HFF-Myc (cell line): ENCODE data around the gene PPL.

Experiments
- DNase-seq: peaks from one replicate; pipeline ENCODE4 v3.0.0-alpha.2; 2011; ENCODE audit warnings: low read depth; ENCODE audit errors: extremely low read depth
- H3K4me3 ChIP-seq: replicated peaks from 2 replicates; pipeline ENCODE4 v1.5.1; 2011; ENCODE audit warnings: low read depth, mild to moderate bottlenecking, control low read depth, low read length
- TF ChIP-seq, protein P1 (sequence below): IDR thresholded peaks from 2 replicates; pipeline ENCODE4 v1.5.1; 2012; ENCODE audit warnings: mild to moderate bottlenecking, low read depth, low read length, control low read depth; ENCODE audit errors: missing control alignments

Gene PPL

DNA sequence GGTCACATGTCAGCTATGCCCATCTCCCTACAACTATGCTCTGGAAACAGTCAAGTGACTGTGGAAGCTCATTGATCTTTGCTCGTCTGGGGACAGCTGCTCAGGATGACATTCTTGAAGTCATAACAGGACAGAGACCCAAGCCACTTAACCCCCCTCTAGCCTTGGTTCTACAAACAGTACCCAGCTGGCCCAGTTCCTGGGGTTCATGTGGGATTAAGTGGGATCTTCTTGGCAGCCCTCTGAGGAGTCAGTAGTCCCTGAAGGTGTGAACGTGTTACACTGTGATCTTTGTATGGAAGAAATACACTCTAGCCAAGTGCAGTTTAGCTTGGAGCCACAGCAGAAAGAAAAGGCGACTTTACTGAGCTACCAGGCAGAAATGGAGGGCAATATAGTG, 63.9 kb downstream of the PPL start:
- no peak for DNase-seq
- H3K4me3 ChIP-seq: no peak overlapping the region
- TF ChIP-seq, protein P1, sequence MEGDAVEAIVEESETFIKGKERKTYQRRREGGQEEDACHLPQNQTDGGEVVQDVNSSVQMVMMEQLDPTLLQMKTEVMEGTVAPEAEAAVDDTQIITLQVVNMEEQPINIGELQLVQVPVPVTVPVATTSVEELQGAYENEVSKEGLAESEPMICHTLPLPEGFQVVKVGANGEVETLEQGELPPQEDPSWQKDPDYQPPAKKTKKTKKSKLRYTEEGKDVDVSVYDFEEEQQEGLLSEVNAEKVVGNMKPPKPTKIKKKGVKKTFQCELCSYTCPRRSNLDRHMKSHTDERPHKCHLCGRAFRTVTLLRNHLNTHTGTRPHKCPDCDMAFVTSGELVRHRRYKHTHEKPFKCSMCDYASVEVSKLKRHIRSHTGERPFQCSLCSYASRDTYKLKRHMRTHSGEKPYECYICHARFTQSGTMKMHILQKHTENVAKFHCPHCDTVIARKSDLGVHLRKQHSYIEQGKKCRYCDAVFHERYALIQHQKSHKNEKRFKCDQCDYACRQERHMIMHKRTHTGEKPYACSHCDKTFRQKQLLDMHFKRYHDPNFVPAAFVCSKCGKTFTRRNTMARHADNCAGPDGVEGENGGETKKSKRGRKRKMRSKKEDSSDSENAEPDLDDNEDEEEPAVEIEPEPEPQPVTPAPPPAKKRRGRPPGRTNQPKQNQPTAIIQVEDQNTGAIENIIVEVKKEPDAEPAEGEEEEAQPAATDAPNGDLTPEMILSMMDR: no peak

DNA sequence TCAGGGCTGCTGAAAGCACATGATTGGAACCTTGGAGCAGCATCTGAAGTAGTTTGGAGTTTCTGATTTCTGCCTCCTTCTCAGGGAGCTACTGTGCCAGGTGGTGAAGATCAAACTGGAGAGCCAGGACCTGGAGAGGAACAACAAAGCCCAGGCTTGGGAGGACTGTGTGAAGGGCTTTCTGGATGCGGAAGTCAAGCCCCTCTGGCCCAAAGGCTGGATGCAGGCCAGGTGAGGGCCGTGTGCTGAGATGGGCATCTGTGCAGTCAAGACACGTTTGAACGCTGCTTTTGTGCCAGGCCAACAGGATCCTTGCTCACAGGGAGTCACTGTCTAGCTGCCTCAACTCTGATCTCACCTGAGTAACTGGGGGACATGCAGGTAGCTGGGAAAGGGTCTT, 65.9 kb downstream of the PPL start:
- TF ChIP-seq, protein P1: no peak
- no peak overlapping the region for H3K4me3 ChIP-seq
- no peak for DNase-seq

DNA sequence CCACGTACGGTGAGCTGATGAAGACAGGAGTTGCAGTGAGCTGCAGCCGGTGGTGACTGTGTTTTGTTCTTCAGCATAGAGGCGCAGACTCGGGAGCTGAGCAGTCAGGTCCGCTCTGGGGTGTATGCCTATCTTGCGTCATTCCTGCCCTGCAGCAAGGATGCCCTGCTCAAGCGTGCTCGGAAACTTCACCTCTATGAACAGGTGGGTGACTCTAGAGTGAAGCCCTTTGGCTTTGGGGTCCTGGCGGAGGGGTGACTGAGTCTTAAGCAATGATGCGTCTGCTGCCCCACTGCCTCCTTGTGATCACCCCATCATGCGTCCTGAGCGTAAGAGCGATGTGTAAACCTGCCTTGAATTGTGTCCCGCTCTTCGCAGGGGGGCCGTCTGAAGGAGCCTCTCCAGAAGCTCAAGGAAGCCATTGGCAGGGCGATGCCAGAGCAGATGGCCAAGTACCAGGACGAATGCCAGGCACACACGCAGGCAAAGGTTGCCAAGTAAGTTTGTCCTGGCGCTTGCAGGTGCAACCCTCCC, 66.7 kb downstream of the PPL start:
- TF ChIP-seq, protein P1: no peak
- DNase-seq: no peak
- H3K4me3 ChIP-seq: no peak overlapping the region

DNA sequence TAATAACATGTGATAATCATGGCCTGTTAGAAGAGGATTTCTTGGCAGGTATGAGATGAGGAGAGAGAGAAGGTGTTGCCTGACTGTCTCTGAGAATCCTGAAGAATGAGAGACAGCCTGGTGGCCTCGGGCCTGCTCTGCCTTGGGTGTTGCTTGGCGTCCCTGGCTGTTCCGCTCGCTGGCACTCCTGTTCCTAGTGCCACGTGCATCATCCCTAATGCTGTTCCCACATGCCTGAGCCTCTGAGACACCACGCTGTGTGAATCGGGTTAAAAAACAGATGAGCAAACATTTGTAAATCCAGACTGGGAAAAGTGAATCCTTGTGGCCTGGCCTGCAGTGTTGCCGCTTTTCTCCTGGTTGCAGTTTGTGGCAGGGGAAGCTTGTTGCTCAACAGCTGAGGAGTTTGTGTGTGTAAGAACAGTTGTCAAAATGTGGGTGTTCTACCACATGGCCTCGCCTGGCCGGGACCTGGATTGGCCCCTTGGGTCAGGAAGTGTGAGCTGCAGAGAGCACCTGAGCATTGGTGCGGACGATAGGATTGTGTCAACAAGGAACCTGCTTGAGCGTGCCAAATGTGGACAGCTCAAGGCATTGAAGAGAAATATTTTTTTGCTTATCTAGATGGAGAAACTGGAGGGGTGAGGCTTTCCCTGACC, 67.7 kb downstream of the PPL start:
- no peak for DNase-seq
- H3K4me3 ChIP-seq: no peak overlapping the region
- TF ChIP-seq, protein P1: no peak

DNA sequence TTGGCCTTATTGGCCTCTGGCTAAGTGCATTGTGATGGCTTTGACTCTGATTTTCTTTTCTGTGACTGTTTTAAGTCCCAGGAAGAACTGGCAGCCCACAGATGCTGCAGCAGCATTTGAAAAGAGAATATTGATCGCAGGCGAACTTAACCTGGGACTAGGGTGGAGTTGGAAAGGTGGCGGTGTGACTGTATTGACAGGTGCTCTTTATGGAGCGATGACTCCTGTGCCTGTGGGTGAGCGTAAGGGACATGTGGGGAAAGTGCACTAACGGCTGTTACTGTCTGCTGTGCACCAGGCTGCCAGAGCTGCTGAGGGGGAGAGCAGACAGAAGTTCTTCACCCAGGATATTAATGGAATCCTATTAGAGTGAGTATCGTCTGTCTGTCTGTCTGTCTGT, 68.4 kb downstream of the PPL start:
- no peak for DNase-seq
- TF ChIP-seq, protein P1: no peak
- H3K4me3 ChIP-seq: no peak overlapping the region

DNA sequence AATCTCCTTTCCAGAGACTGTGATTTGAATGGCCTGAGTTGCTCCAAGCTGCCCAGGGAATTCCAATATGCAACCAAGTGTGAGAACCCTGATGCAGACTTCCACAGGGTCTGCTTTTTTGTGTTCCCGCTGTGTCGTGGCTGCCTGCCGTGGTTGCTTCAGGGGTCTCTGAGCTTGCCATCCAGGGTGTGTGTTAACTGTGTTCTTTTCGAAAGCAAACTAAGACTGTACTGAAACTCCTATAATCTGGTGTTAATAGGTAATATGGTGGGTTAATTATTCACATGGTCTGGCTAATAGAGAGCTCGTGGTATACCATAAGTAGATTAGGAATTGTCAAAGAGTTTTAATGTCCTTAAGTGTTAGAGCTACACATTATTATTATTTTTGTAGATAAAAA, 68.9 kb downstream of the PPL start:
- TF ChIP-seq, protein P1: no peak

DNA sequence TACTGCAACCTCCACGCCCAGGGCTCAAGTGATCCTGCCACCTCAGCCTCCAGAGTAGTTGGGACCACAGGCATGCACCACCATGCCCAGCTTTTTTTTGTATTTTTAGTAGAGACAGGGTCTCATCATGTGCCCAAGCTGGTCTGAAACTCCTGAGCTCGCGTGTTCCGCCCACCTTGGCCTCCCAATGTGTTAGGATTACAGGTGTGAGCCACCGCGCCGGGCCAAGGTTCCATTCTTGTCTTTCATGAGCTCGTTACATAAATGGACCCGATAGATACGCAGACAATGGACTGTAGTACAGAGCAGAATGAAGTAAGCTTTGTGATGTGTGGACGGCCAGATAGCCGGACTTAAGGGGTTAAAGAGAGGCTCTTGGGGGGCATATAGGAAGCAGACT, 70.4 kb downstream of the PPL start:
- TF ChIP-seq, protein P1: no peak
- H3K4me3 ChIP-seq: no peak overlapping the region

More for the DNA sequence above, 68.9 kb downstream of the PPL start:
- no peak for DNase-seq
- H3K4me3 ChIP-seq: no peak overlapping the region

More for the DNA sequence above, 70.4 kb downstream of the PPL start:
- no peak for DNase-seq
